ENCODE results near the gene OSTC. TPM values are rescaled to one million over a fixed set of nuclear protein-coding genes. Genes with fewer than 3 reads are reported as not detected.

Gene OSTC
- total and polyA plus RNA-seq, 2 of the 13 experiments (the other 11 are each of a cell fraction or from before 2014, with no cell fraction given) = 208 to 380 TPM

GRCh38 chr4:108620933-108621905 lies 29.2 kb upstream of the OSTC start (continued):
- TF ChIP-seq CTCF (CRISPR knock-in tag; IDR thresholded peaks at IDR 0.05) = no peak
- no peak for TF ChIP-seq SYNCRIP (IDR thresholded peaks at IDR 0.05; ENCODE audit: insufficient read depth, low read depth, low read length)
- no peak for TF ChIP-seq ZNF329 (CRISPR knock-in tag; IDR thresholded peaks at IDR 0.05; ENCODE audit: low read depth)
- TF ChIP-seq ZNF234 (CRISPR knock-in tag; conservative IDR thresholded peaks at IDR 0.05) = no peak
- TF ChIP-seq ZNF546 (CRISPR knock-in tag; conservative IDR thresholded peaks at IDR 0.05) = no peak
- TF ChIP-seq MIXL1 (CRISPR knock-in tag; IDR thresholded peaks at IDR 0.05) = no peak
- TF ChIP-seq ZSCAN21 (CRISPR knock-in tag; IDR thresholded peaks at IDR 0.05; ENCODE audit: borderline replicate concordance) = no peak
- no peak for TF ChIP-seq GATAD1 (CRISPR knock-in tag; IDR thresholded peaks at IDR 0.05)
- TF ChIP-seq, protein P1, sequence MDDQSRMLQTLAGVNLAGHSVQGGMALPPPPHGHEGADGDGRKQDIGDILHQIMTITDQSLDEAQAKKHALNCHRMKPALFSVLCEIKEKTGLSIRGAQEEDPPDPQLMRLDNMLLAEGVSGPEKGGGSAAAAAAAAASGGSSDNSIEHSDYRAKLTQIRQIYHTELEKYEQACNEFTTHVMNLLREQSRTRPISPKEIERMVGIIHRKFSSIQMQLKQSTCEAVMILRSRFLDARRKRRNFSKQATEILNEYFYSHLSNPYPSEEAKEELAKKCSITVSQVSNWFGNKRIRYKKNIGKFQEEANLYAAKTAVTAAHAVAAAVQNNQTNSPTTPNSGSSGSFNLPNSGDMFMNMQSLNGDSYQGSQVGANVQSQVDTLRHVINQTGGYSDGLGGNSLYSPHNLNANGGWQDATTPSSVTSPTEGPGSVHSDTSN (CRISPR knock-in tag; IDR thresholded peaks at IDR 0.05; ENCODE audit: borderline replicate concordance) = no peak
- TF ChIP-seq TCF7 (IDR thresholded peaks at IDR 0.05; ENCODE audit: low read depth) = no peak
- no peak for TF ChIP-seq JUND (CRISPR knock-in tag; IDR thresholded peaks at IDR 0.05)
- 0 out of 2 replicates have a peak, but pooled peaks have one; percentile 13 for TF ChIP-seq SRY (CRISPR knock-in tag; IDR thresholded peaks at IDR 0.05)
- TF ChIP-seq ZBTB39 (CRISPR knock-in tag; IDR thresholded peaks at IDR 0.05) = no peak
- TF ChIP-seq ZNF441 (CRISPR knock-in tag; IDR thresholded peaks at IDR 0.05; ENCODE audit: borderline replicate concordance) = 0 out of 2 replicates have a peak, but pooled peaks have one; percentile 15
- no peak for TF ChIP-seq HCFC1 (IDR thresholded peaks at IDR 0.05; ENCODE audit: low read depth, low read length)
- no peak for TF ChIP-seq PRPF4 (IDR thresholded peaks at IDR 0.05; ENCODE audit: low read depth, low read length, poor library complexity, severe bottlenecking)
- TF ChIP-seq ZNF280D (CRISPR knock-in tag; IDR thresholded peaks at IDR 0.05) = 0 out of 2 replicates have a peak, but pooled peaks have one; percentile 27
- TF ChIP-seq ZNF543 (CRISPR knock-in tag; IDR thresholded peaks at IDR 0.05) = no peak
- no peak for TF ChIP-seq KDM2A (CRISPR knock-in tag; IDR thresholded peaks at IDR 0.05; ENCODE audit: borderline replicate concordance, low read depth)
- TF ChIP-seq ZNF207 (IDR thresholded peaks at IDR 0.05; ENCODE audit: borderline replicate concordance) = no peak

Data from HepG2 (cell line).